DOHH2 (cell line): ENCODE measurements around the gene TTLL10.

Source experiments
- H3F3A ChIP-seq: fragments of 200-600 bp; sonication (generic), shearing (Covaris generic); 2 replicates; pipeline ENCODE4 v1.6.0; 2016; ENCODE audit warnings: antibody characterized with exemption, mild to moderate bottlenecking; ENCODE audit not compliant: control insufficient read depth, insufficient read depth
- H3K27ac ChIP-seq: fragments of 200-600 bp; sonication (generic); 2 replicates; pipeline ENCODE4 v1.5.1; 2014; ENCODE audit warnings: low read depth, mild to moderate bottlenecking, low read length, moderate library complexity
- H3K27me3 ChIP-seq: fragments of 200-600 bp; sonication (generic); 2 replicates; pipeline ENCODE4 v1.6.1; 2014; ENCODE audit warnings: mild to moderate bottlenecking, low read length, mixed read lengths; ENCODE audit not compliant: control insufficient read depth
- H3K36me3 ChIP-seq: fragments of 200-600 bp; sonication (generic); 2 replicates; pipeline ENCODE4 v1.6.1; 2014; ENCODE audit warnings: mild to moderate bottlenecking, low read length, moderate library complexity, mixed read lengths; ENCODE audit not compliant: control insufficient read depth
- H3K4me1 ChIP-seq: fragments of 200-600 bp; sonication (generic); 2 replicates; pipeline ENCODE4 v1.6.1; 2014; ENCODE audit warnings: mild to moderate bottlenecking, low read length, mixed read lengths; ENCODE audit not compliant: control insufficient read depth
- H3K4me2 ChIP-seq: fragments of 200-600 bp; sonication (generic); 2 replicates; pipeline ENCODE4 v1.6.0; 2014; ENCODE audit warnings: mild to moderate bottlenecking, low read length, moderate library complexity
- H3K4me3 ChIP-seq: fragments of 200-600 bp; sonication (generic); 2 replicates; pipeline ENCODE4 v1.5.1; 2014; ENCODE audit warnings: mild to moderate bottlenecking, low read length, mixed read lengths
- H3K79me2 ChIP-seq: fragments of 200-600 bp; sonication (generic); 2 replicates; pipeline ENCODE4 v1.6.1; 2014; ENCODE audit warnings: mild to moderate bottlenecking, low read length, mixed read lengths; ENCODE audit not compliant: control insufficient read depth
- H3K9me2 ChIP-seq: fragments of 200-600 bp; sonication (generic); replicated peaks from 2 replicates; pipeline ENCODE4 v1.6.1; 2014; ENCODE audit warnings: mild to moderate bottlenecking, low read length, mixed read lengths; ENCODE audit not compliant: control insufficient read depth
- H3K9me3 ChIP-seq: fragments of 200-600 bp; sonication (generic); 2 replicates; pipeline ENCODE4 v1.6.1; 2014; ENCODE audit warnings: antibody characterized with exemption, low read length, mixed read lengths; ENCODE audit not compliant: control insufficient read depth, insufficient read depth
- H4K20me1 ChIP-seq: fragments of 200-600 bp; sonication (generic); 2 replicates; pipeline ENCODE4 v1.6.0; 2014; ENCODE audit warnings: low read depth, mild to moderate bottlenecking, antibody characterized with exemption, low read length, moderate library complexity; ENCODE audit not compliant: control insufficient read depth, insufficient read depth
- CTCF ChIP-seq: fragments of 200-600 bp; sonication (generic); IDR thresholded peaks from one replicate; pipeline ENCODE4 v1.5.1; 2014; ENCODE audit warnings: antibody characterized with exemption, mild to moderate bottlenecking, low read depth, low read length; ENCODE audit not compliant: poor library complexity, severe bottlenecking
- EZH2phosphoT487 ChIP-seq: fragments of 200-600 bp; sonication (generic); IDR thresholded peaks from 2 replicates; pipeline ENCODE4 v1.6.1; 2017; ENCODE audit warnings: borderline replicate concordance, mild to moderate bottlenecking, antibody characterized with exemption, low read length, moderate library complexity, mixed read lengths

TTLL10 gene

GRCh38 chr1:1240348-1240732, 66.7 kb downstream of the TTLL10 start:
- peaks cover 4% of the 10 kb centered on the region; the same call in 1 of the 2 replicates for H3K4me1 ChIP-seq
- H3K27me3 ChIP-seq: peaks cover 11% of the 10 kb centered on the region
- H4K20me1 ChIP-seq: no peaks in the 10 kb centered on the region
- TF ChIP-seq CTCF (no peak), EZH2phosphoT487 (no peak)
- H3F3A ChIP-seq: no peaks in the 10 kb centered on the region
- H3K9me2 ChIP-seq: no peaks in the 10 kb centered on the region
- H3K27ac ChIP-seq: no peak overlapping the region
- peaks cover 3% of the 10 kb centered on the region; the same call in 1 of the 2 replicates for H3K79me2 ChIP-seq
- no peak overlapping the region for H3K4me3 ChIP-seq
- H3K36me3 ChIP-seq: peaks cover 3% of the 10 kb centered on the region; the same call in 1 of the 2 replicates
- H3K9me3 ChIP-seq: no peaks in the 10 kb centered on the region
- H3K4me2 ChIP-seq: no peak overlapping the region

GRCh38 chr1:1240822-1241587, 67.3 kb downstream of the TTLL10 start:
- peaks cover 4% of the 10 kb centered on the region; the same call in 1 of the 2 replicates for H3K4me1 ChIP-seq
- no peaks in the 10 kb centered on the region for H4K20me1 ChIP-seq
- no peak overlapping the region for H3K27ac ChIP-seq

GRCh38 chr1:1241588-1242219, 68.0 kb downstream of the TTLL10 start:
- Histone ChIP-seq H3K4me3 (no peak overlapping the region), H3K27me3 (peaks cover 11% of the 10 kb centered on the region), H3K9me2 (no peaks in the 10 kb centered on the region), H3K4me1 (peaks cover 4% of the 10 kb centered on the region; the same call in 1 of the 2 replicates), H3K4me2 (no peak overlapping the region), H3K27ac (no peak overlapping the region), H3F3A (no peaks in the 10 kb centered on the region), H3K79me2 (no peaks in the 10 kb centered on the region), H4K20me1 (no peaks in the 10 kb centered on the region), H3K9me3 (no peaks in the 10 kb centered on the region), H3K36me3 (no peaks in the 10 kb centered on the region)
- no peak for TF ChIP-seq EZH2phosphoT487
- no peak for TF ChIP-seq CTCF

More at GRCh38 chr1:1240822-1241587, 67.3 kb downstream of the TTLL10 start:
- H3F3A ChIP-seq: no peaks in the 10 kb centered on the region
- peaks cover 11% of the 10 kb centered on the region for H3K27me3 ChIP-seq
- TF ChIP-seq CTCF: no peak
- H3K9me2 ChIP-seq: no peaks in the 10 kb centered on the region
- H3K4me2 ChIP-seq: no peak overlapping the region
- H3K79me2 ChIP-seq: no peaks in the 10 kb centered on the region
- no peaks in the 10 kb centered on the region for H3K9me3 ChIP-seq
- no peak overlapping the region for H3K4me3 ChIP-seq
- H3K36me3 ChIP-seq: no peaks in the 10 kb centered on the region
